NOMO-1 (cell line): ENCODE data around the gene RSPRY1.
A peak's percentile ranks its signal among the peaks of the same experiment; 100 is the strongest.

Experiments used
- DNase-seq, 2 experiments: peaks; one replicate each; lab custom pipeline; 2025; ENCODE audit not compliant: unreplicated experiment in 2 of 2; lab: John Stamatoyannopoulos, UW

The RSPRY1 gene

GRCh38 chr16:57185945-57186871, at the start of gene RSPRY1, which contains the start of gene PSME3IP1:
Gene RSPRY1 (plus strand): TSS chr16:57186329. CDS start chr16:57204659, 18,330 bp downstream.
Gene PSME3IP1 (minus strand): TSS chr16:57186039. CDS start chr16:57173854, 12,185 bp downstream.
- peak; percentile 98 for DNase-seq

GRCh38 chr16:57137043-57137442, 49.1 kb upstream of the RSPRY1 start:
- no peak for DNase-seq

- no peak for DNase-seq
Observed at GRCh38 chr16:57137566-57138273, 48.4 kb upstream of the RSPRY1 start.

DNA sequence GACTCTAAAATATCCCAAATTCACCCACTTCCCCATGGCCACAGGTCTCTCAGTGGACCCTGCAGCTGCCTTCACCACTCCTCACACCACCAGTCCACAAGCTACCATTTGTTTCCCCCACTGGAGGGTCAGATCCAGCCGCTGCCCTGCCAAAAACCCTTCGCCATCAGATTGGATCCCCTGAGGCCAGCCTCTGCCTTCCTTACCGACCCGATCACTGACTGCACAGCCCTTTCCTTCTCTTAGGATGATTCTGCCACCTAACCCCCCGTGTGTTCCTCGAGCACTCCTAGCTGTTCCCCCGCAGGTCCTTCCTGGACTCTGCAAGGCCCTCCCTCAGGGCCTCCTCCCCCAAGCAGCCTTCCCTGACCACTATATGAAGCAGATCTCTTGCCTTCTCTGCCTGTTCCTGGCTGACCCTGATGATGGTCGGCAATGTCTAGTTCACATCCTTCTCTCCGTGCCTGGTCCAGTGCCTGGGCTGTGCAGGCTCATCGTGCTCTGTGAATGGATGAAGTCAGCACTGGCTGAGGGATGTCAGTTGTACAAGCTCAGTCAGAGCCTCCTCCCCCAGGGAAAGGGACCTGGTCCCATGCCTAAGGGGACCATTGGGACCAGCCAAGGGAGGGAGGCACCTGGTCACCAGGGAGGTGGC, 47.7 kb upstream of the RSPRY1 start:
- DNase-seq = no peak

DNA sequence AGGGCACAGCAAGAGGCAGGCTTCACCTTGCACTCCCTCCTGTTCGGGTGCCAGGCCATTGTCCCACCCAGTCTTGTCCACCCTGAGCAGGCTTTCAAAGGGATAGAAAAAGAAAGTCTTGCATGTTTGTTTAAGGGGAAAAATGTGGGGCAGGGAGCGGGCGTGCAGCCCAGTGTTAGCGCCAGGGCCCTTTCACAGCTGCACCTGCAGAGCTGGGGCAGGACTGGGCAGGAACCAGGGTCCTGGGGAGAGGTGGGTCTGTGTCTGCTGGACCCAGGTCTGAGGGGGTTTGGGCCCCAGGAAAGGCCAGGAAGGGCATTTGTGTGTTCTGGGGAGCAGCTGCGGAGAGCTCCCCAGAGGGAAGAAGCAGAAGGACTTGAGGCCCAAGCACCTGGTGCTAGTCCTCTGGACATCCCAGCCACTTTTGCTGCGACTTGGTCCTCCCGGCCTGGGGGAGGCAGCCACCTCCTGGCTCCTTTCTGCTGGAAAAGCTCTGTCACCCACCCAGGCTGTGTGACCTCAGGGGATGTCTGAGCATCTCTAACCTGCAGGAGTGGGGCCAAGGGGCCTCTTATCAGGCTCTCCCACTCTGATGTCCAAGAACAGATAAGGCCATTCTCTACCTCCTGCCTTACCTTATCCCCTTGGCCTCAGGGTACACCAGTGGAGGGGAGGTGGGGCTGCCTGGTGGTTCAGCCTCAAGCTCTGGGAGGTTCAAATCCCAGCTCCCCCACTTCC, 45.0 kb upstream of the RSPRY1 start:
- DNase-seq = no peak

DNA sequence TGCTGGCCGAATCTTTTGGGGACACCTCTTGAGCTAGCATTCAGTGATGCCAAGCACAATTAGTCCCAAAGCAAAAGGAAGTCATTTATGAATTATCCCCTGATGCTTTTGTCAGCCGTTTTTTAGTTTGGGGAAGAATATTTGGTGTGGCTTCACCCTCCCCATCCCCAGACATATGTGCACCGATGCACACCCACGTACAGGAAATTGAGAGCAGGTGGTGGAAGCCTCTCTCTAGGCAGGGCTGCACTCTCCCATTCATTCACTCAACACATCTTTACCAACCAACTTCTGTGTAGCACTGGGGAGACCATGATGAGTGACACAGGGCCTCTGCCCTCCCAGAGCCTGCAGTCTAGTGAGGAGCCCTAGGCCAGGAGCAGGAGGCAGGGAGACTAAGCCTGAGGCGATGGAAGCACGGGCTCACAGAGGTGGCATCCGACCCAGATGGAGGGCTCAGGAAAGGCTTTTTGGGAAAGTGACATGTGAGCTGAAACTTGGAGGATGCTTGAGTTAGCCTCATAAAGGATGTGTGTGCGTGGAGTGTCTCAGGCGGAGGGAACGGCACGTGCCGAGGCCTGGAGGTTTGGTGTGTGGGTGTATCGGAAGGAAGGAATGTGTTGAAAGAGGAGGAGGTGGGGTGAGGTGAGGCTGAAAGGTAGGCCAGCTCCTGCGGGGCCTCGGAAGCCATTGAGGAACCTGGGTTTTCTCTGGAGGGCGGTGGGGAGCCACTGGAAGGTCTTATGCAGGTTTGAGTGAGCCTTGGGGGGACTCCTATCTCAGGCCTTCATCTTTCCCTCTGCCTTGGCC, 44.1 kb upstream of the RSPRY1 start:
- no peak for DNase-seq

GRCh38 chr16:57143149-57143921, 42.8 kb upstream of the RSPRY1 start:
- no peak for DNase-seq

- DNase-seq = no peak
Observed at GRCh38 chr16:57144027-57144426, 42.1 kb upstream of the RSPRY1 start.

DNA sequence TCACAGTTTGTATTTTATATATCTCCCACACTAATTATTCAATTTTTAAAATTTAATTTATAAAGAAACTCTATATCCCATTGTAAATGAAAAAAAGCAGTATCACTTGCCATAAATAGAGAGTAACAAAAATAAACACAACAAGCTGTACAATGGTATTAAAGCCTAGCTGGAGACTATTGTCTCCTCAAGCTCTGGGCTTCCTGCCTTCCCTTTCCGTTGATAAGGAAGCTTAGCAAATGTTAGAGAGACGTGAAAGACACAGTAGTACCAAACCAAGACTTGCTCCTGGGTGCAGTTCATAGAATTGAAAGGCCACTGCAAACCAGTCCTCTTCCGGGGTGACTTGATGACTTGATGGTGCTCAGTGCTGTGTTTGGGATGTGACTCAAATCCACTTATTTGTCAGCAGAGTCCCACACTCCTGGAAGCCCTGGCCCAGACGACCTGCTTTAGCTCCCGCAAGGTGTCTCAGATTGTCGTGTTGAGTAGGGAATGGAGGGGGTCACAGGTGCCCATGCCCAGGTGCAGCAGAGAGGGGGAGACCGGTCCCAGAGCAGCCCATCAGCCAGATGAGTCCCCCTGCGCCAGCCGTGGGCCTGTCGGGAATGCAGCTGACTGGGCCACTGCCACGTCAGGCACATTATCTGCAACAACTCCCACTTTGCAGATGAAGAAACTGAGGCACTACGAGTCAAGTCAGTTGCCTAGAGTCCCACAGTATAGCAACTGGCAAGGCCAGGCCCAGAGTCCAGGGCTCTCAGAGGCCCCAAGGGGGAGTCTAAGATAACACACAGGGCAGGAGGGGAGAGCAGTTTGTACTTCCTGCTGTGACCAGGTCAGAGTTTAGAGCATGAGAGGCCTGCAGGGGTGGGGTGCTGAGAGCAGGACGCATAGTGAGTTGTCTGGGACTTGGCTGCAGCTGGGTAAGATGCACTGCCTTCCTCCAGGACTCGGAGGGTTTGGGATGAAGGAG, 40.8 kb upstream of the RSPRY1 start:
- no peak for DNase-seq

DNA sequence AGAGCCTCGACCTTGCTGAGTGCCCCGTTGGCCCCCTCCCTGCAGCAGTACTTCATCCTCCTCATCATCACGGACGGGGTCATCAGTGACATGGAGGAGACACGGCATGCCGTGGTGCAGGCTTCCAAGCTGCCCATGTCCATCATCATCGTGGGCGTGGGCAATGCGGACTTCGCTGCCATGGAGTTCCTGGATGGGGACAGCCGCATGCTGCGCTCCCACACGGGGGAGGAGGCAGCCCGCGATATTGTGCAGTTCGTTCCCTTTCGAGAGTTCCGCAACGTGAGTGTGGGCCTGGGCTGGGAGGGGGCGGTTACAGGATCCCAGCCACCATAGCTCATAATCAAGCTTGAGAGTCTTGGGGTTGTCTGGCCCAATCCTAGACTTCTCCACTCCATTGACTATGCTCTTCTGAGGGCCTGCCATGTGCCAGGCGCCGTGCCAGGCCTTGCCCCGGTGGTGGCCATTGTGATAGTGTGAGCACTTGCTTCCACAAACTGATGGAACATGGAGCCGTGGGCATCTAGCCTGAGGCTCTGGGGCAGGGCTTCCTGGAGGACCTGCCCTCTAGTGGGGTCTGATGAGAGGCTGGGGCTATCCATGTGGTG, 40.0 kb upstream of the RSPRY1 start:
- no peak for DNase-seq

DNA sequence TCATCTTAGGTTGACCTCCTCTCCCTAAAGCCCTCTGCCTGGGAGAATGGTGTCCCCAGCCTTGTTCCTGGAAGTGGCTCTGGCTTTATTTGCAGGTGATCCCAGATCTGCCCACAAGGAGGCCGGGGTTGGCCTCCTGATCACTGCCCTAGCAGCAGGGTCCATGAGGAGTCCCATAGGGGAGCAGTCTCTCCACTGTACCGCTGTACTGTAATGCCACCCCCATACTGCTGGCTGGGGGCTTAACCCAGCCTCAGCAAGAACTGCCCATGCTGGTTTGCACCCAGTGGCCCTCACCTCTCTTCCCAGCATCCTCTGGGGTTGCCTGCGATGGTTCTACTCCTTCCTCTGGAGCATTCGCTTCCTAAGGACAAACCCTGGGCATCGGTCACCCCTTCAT, 39.4 kb upstream of the RSPRY1 start:
- DNase-seq = no peak

- DNase-seq = peak; percentile 29 to 37
Observed at GRCh38 chr16:57147381-57148221, 38.5 kb upstream of the RSPRY1 start.

DNA sequence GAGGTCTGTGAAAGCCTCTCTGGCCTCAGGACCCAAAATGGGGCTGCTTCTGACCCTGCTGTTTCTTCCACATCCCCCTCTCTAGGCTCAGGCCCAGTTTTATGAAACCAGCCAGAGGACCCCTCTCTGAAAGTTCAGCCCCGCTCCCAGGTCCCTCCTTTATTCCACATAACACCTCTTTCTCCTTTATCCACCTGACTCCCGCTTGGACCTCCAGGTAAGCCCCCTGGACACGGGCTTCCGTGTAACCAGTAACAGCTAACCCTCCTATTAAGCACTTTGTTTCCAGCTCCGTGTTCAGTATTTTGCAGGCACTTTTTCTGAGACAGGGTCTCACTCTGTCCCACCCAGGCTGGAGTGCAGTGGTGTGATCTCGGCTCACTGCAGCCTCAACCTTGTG, 37.6 kb upstream of the RSPRY1 start:
- no peak for DNase-seq

DNA sequence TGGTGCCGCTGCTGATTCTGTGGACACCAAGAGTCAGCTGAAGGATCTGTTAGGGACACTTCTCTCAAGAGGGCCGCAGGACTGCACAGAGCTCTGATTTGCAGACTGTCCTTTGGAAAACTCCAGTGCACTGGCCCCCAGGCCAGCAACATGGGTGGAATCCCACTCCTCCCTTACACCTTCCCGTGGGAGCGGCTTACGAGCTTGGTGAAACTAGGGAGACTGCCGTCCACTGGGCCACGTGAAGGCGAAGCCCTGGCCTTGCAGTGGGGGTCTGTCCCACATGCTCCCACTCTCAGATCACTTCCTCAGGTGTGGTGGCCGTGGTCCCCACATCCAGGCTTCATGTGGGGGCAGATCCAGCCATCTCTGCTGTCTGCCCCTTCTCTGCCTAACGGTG, 36.7 kb upstream of the RSPRY1 start:
- DNase-seq = no peak

- no peak for DNase-seq
Observed at GRCh38 chr16:57150682-57151330, 35.3 kb upstream of the RSPRY1 start.

DNA sequence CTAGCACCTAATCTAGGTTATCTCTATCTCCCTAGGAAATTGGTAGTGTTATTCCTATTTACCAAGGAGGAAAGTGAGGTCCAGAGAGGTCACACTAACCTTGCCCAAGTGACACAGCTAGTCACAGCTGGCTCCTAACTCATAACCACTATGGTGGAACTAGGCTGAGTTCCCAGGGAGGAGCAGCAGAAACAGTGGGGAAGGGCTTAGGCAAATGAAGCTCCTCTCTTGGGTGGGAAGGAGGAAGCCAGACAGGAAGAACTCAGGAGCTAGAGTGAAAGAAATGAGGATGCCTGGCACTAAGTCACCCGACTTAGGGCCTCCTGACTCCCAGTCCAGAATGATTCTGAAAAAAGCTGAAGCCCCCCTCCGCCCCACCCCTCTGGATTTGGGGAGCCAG, 34.8 kb upstream of the RSPRY1 start:
- no peak for DNase-seq
